Sigmoid colon (tissue), 7 donors: Measurements from ENCODE around the gene CCDC158. TPM values are rescaled to one million over a fixed set of nuclear protein-coding genes. Genes with fewer than 3 reads are reported as not detected.

ENCODE experiments used
- DNase-seq: peaks from one replicate; pipeline ENCODE4 v3.0.0-alpha.2; 2019
- H3K27ac ChIP-seq, 4 donors: fragments of 200-600 bp; sonication (generic); one replicate each; pipeline ENCODE4 v1.5.1; 2016 to 2019; ENCODE audit warnings: mild to moderate bottlenecking in 1 of 4
- H3K27me3 ChIP-seq, 3 donors: fragments of 200-600 bp; sonication (generic); one replicate each; pipeline ENCODE4 v1.5.1; 2019; ENCODE audit warnings: mild to moderate bottlenecking in 1 of 3
- H3K36me3 ChIP-seq, 4 donors: fragments of 200-600 bp; sonication (generic); one replicate each; pipeline ENCODE4 v1.5.1; 2016 to 2019
- H3K4me1 ChIP-seq, 4 donors: fragments of 200-600 bp; sonication (generic); one replicate each; pipeline ENCODE4 v1.5.1; 2017 to 2019
- H3K4me3 ChIP-seq, 4 donors: fragments of 200-600 bp; sonication (generic); one replicate each; pipeline ENCODE4 v1.5.1; 2017 to 2019; ENCODE audit warnings: mild to moderate bottlenecking in 2 of 4, moderate library complexity in 1 of 4
- H3K9me3 ChIP-seq, 4 donors: fragments of 200-600 bp in 3 of 4; sonication (generic) in 3 of 4; one replicate each; pipeline versions ENCODE4 v1.5.1 to v1.6.1; 2013 to 2019
- EP300 ChIP-seq, 4 donors: sonication (generic); formaldehyde crosslinking; IDR thresholded peaks; one replicate each; pipeline ENCODE4 v1.6.1; 2017; ENCODE audit warnings: antibody characterized with exemption in 4 of 4
- POLR2A ChIP-seq, 2 donors: fragments of 450-650 bp; IDR thresholded peaks; one replicate each; pipeline ENCODE4 v1.6.1; 2016; ENCODE audit warnings: antibody characterized with exemption in 2 of 2, mild to moderate bottlenecking in 2 of 2, moderate library complexity in 2 of 2
- POLR2AphosphoS5 ChIP-seq, 4 donors: sonication (generic); formaldehyde crosslinking; IDR thresholded peaks; one replicate each; pipeline ENCODE4 v1.6.1; 2017; ENCODE audit warnings: antibody characterized with exemption in 4 of 4
- WGBS, 2 donors: extraction: QIAGEN DNeasy Blood & Tissue Kit; methylation state at CpG; one replicate each; pipeline ENCODE4 v1.1.7; 2013; 5-methylcytosine and 5-hydroxymethylcytosine counted together
- intact Hi-C: fragments of 100-400 bp; cut with DNase I; formaldehyde crosslinking; loops from one replicate; pipeline ENCODE4 v1.15.1; 2023
- polyA plus RNA-seq, 3 donors: library from polyadenylated mRNA; stranded (reverse); fragments of 200-250 nt; gene quantifications; one replicate each; pipeline ENCODE4 v1.2.3, GENCODE V29; 2013
- total RNA-seq, 4 donors: library from RNA; depleted of rRNA; stranded (reverse); fragments of >200 nt; gene quantifications; one replicate each; pipeline ENCODE4 v1.1.0, GENCODE V29; 2016
- TF ChIP-seq, protein P1 (sequence below), 4 experiments: fragments of 450-650 bp in 3 of 4; fragments of 200-600 bp in 1 of 4; IDR thresholded peaks; one replicate each; pipeline ENCODE4 v1.5.1; 2016 to 2019; ENCODE audit warnings: antibody characterized with exemption in 4 of 4, mild to moderate bottlenecking in 3 of 4, moderate library complexity in 2 of 4
- donor health status: healthy with polysubstance abuse.
- donor health status: Bipolar disorder and iron deficiency.
- donor health status: healthy.

The CCDC158 gene
- total and polyA plus RNA-seq, 7 donors = 0.12 to 1.7 (median 0.62) TPM; not detected in 3

DNA sequence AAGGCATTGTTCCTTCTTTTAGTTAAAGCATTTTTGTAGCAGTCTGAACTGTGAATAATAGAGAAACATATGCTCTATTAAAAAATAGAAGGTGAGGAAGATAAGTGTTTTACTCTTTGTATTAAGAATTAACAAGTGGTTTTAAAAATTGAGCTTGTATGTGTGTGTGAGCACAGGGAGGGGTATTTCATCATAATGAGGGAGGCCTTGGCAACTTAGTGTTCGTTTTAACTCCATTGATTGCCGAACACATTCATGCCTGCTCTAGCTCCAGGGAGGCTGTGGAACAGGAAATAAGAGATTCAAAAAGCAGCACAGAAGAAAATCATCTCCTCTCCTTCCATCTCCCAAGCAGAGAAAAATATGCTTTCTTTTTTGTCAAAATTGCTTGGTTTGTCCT, 28.9 kb upstream of the CCDC158 start:
- TF ChIP-seq POLR2A (IDR thresholded peaks at IDR 0.05) (no peak), EP300 (IDR thresholded peaks at IDR 0.05) (no peak), POLR2AphosphoS5 (IDR thresholded peaks at IDR 0.05) (no peak)
- TF ChIP-seq, protein P1, sequence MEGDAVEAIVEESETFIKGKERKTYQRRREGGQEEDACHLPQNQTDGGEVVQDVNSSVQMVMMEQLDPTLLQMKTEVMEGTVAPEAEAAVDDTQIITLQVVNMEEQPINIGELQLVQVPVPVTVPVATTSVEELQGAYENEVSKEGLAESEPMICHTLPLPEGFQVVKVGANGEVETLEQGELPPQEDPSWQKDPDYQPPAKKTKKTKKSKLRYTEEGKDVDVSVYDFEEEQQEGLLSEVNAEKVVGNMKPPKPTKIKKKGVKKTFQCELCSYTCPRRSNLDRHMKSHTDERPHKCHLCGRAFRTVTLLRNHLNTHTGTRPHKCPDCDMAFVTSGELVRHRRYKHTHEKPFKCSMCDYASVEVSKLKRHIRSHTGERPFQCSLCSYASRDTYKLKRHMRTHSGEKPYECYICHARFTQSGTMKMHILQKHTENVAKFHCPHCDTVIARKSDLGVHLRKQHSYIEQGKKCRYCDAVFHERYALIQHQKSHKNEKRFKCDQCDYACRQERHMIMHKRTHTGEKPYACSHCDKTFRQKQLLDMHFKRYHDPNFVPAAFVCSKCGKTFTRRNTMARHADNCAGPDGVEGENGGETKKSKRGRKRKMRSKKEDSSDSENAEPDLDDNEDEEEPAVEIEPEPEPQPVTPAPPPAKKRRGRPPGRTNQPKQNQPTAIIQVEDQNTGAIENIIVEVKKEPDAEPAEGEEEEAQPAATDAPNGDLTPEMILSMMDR (IDR thresholded peaks at IDR 0.05) = no peak
- intact Hi-C loops = no loop called here
- no peaks in the 10 kb centered on the region for H3K9me3 ChIP-seq
- 38 to 69% methylated on average over 2 of the region's 2 CpGs for WGBS, 2 donors
- peak overlapping the region in 3 of 4 donors; percentile 26 to 41 (median 37) for H3K27ac ChIP-seq
- DNase-seq = no peak
- H3K36me3 ChIP-seq = no peaks in the 10 kb centered on the region
- no peak overlapping the region for H3K4me3 ChIP-seq
- H3K27me3 ChIP-seq = no peaks in the 10 kb centered on the region
- peaks cover 0 to 23% (median 9%) of the 10 kb centered on the region in 4 donors for H3K4me1 ChIP-seq

DNA sequence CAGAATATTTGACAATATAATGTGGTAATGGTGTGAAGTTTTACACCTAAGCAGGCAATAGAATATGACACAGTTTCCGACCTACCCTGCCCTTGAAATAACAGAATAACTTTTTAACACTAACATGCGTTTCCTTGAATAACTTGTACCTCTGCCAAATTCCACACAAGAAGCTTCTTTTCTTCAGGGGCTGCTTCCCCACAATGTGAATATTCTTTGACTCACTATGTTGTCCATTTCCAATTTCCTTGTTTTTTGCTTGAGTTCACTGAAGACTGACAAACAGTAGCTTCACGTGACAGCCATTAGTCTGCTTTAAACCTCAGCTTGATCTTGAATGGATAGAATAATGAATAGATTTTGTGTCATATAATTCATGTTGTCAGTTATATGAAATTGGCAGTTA, 28.4 kb upstream of the CCDC158 start:
- peak overlapping the region in 3 of 4 donors; percentile 26 to 41 (median 37) for H3K27ac ChIP-seq
- peaks cover 0 to 23% (median 9%) of the 10 kb centered on the region in 4 donors for H3K4me1 ChIP-seq
- TF ChIP-seq, protein P1 (IDR thresholded peaks at IDR 0.05) = no peak
- TF ChIP-seq EP300 (IDR thresholded peaks at IDR 0.05) (no peak), POLR2AphosphoS5 (IDR thresholded peaks at IDR 0.05) (no peak), POLR2A (IDR thresholded peaks at IDR 0.05) (no peak)
- H3K36me3 ChIP-seq = no peaks in the 10 kb centered on the region
- H3K27me3 ChIP-seq = no peaks in the 10 kb centered on the region
- WGBS, 2 donors = 14 to 53% methylated on average over 3 of the region's 3 CpGs
- H3K9me3 ChIP-seq = no peaks in the 10 kb centered on the region
- no peak overlapping the region for H3K4me3 ChIP-seq
- DNase-seq = no peak
- intact Hi-C loops = no loop called here

DNA sequence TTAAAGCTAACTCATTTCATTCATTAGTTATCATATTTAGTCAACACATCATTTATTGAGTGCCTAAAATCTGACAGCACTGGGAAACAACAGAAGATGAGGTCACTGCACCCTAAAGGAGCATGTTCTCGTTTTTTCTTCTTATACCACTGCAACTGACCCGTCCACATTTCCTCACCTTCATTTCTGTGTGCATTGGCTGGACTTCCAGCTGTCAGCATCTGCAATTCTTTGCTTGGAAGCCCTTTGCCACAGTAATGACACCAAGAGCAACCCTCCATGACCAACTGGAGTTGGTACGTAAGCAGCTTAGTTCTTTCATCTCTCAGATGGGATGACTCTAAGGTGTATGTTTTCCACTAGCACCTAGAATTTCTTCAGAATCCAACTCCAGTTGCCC, 27.3 kb upstream of the CCDC158 start:
- 89 to 94% methylated on average over 3 of the region's 3 CpGs for WGBS, 2 donors
- no peak overlapping the region for H3K4me3 ChIP-seq
- no peak for TF ChIP-seq POLR2A (IDR thresholded peaks at IDR 0.05)
- TF ChIP-seq, protein P1 (IDR thresholded peaks at IDR 0.05) = no peak
- no peak for TF ChIP-seq EP300 (IDR thresholded peaks at IDR 0.05)
- TF ChIP-seq POLR2AphosphoS5 (IDR thresholded peaks at IDR 0.05) = no peak
- intact Hi-C loops = no loop called here
- no peaks in the 10 kb centered on the region for H3K36me3 ChIP-seq
- H3K27ac ChIP-seq = no peak overlapping the region
- DNase-seq = no peak
- H3K4me1 ChIP-seq = peaks cover 0 to 23% (median 9%) of the 10 kb centered on the region in 4 donors
- H3K9me3 ChIP-seq = no peaks in the 10 kb centered on the region
- no peaks in the 10 kb centered on the region for H3K27me3 ChIP-seq

DNA sequence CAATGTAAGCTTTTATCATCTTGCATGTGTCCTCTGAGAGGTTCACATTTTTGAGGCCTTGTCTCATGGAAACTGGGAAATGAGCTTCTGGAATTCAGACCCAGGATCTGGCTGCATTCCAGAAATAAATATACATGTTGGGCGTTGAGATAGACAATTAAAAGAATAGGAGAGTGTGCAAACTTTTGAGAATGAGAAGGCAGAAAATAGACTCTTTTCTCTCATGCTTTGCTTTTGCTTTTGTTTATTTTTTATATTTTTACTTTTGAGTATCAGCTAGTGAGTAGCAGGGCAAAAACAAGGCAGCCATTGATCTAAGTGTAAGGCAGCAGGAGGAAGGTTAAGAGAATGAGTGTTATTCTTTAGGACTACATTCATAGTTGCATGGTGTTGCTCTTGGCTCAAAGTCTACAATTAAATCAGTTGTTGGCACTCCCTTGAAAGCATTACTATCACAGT, 26.5 kb upstream of the CCDC158 start:
- H3K36me3 ChIP-seq = no peaks in the 10 kb centered on the region
- peak overlapping the region in 1 of 4 donors; percentile 43 for H3K27ac ChIP-seq
- no peak overlapping the region for H3K4me3 ChIP-seq
- no peaks in the 10 kb centered on the region for H3K9me3 ChIP-seq
- DNase-seq = no peak
- H3K27me3 ChIP-seq = no peaks in the 10 kb centered on the region
- intact Hi-C loops = no loop called here
- H3K4me1 ChIP-seq = peaks cover 0 to 23% (median 9%) of the 10 kb centered on the region in 4 donors
- TF ChIP-seq, protein P1 (IDR thresholded peaks at IDR 0.05) = no peak
- 11 to 40% methylated on average over 1 of the region's 1 CpG for WGBS, 2 donors

DNA sequence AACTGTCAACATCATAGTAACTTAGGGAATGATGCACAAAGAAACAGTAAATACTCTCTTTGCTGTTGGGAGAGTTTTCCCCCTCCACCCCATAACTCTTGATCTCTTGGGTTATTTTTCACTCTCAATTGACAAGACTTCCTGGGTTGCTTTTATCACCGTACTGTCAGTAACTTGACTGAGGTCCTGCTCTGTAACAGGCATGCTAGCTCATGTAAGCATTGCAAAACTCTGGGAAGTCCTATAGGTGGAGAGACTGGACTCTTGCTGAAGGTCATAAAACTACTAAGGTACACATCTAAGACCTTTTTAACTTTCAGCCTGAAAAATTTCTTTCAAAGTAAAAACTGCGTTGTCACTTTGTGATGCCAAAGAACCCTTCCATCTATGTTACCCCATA, 25.0 kb upstream of the CCDC158 start:
- Histone ChIP-seq H3K4me3 (no peak overlapping the region), H3K9me3 (no peaks in the 10 kb centered on the region), H3K27me3 (no peaks in the 10 kb centered on the region), H3K27ac (no peak overlapping the region), H3K36me3 (no peaks in the 10 kb centered on the region), H3K4me1 (peaks cover 0 to 23% (median 9%) of the 10 kb centered on the region in 4 donors)
- TF ChIP-seq EP300 (IDR thresholded peaks at IDR 0.05) (no peak), POLR2AphosphoS5 (IDR thresholded peaks at IDR 0.05) (no peak), POLR2A (IDR thresholded peaks at IDR 0.05) (no peak)
- TF ChIP-seq, protein P1 (IDR thresholded peaks at IDR 0.05) = no peak
- DNase-seq = no peak
- 91 to 95% methylated on average over 2 of the region's 2 CpGs for WGBS, 2 donors
- intact Hi-C loops = no loop called here
